ENCODE data around the gene BRINP2. TPM values are rescaled to one million over a fixed set of nuclear protein-coding genes. Genes with fewer than 3 reads are reported as not detected.

BRINP2 gene
- total and polyA plus RNA-seq, 2 of the 13 experiments (the other 11 are each of a cell fraction or from before 2014, with no cell fraction given) = 0.08 to 0.20 TPM

- FAIRE-seq (no peak), ATAC-seq (no peak), DNase-seq (ENCODE audit: low spot score) (no peak)
- ChIA-PET POLR2A (no interaction called here), CTCF (ENCODE audit: low intra/inter-chr PET ratio, low total read pairs) (no interaction called here)
- WGBS (ENCODE audit: low lambda C conversion rate) = 16% methylated on average over 6 of the region's 8 CpGs
- no peak overlapping the region for H2AFZ ChIP-seq (ENCODE audit: low read length)
- H3K4me3 ChIP-seq (replicated peaks in 1 of 3; ENCODE audit: insufficient read depth in 1 of 3, low read depth in 2 of 3, low read length in 3 of 3) = no peak overlapping the region
- H3K9ac ChIP-seq (ENCODE audit: insufficient read depth, low read depth, low read length) = no peak overlapping the region
- H3K4me1 ChIP-seq (ENCODE audit: insufficient read depth, low read length) = no peaks in the 10 kb centered on the region
- no TSS peak for BruUV-seq (replicated peaks)
- H3K4me2 ChIP-seq (ENCODE audit: low read depth, low read length) = no peak overlapping the region
- no peak overlapping the region for H3K27ac ChIP-seq (ENCODE audit: extremely low read length, insufficient read depth, low read length)
- in situ Hi-C loops (cut with HindIII; ENCODE audit: extremely low pct_ligation_motif_present, low pct_unique_long_range_greater_than_20kb) (no loop called here), intact Hi-C loops (cut with micrococcal nuclease; ENCODE audit: unreplicated experiment) (no loop called here)
- no peaks in the 10 kb centered on the region for H3K79me2 ChIP-seq (ENCODE audit: insufficient read depth, low read length)
- H3K27me3 ChIP-seq (ENCODE audit: control insufficient read depth in 1 of 2, insufficient read depth in 2 of 2, low read length in 2 of 2) = no peaks in the 10 kb centered on the region; a peak in 1 of 5 replicates
- no peak for TF ChIP-seq NCOA5 (CRISPR knock-in tag; IDR thresholded peaks at IDR 0.05)
- TF ChIP-seq HNRNPLL (IDR thresholded peaks at IDR 0.05; ENCODE audit: low read depth, low read length, poor library complexity, severe bottlenecking) = no peak
- TF ChIP-seq POGK (CRISPR knock-in tag; conservative IDR thresholded peaks at IDR 0.05) = no peak
- TF ChIP-seq ZNF446 (CRISPR knock-in tag; IDR thresholded peaks at IDR 0.05) = no peak
- TF ChIP-seq ZNF224 (CRISPR knock-in tag; IDR thresholded peaks at IDR 0.05) = no peak
- TF ChIP-seq ZNF800 (CRISPR knock-in tag; IDR thresholded peaks at IDR 0.05) = no peak
- TF ChIP-seq DR1 (CRISPR knock-in tag; IDR thresholded peaks at IDR 0.05) = no peak
- no peaks in the 10 kb centered on the region for H3K9me3 ChIP-seq (ENCODE audit: low read length)
- no peaks in the 10 kb centered on the region for H4K20me1 ChIP-seq (ENCODE audit: insufficient read depth, low read length)
- H3K36me3 ChIP-seq (replicated peaks in 1 of 2; ENCODE audit: control insufficient read depth in 1 of 2, insufficient read depth in 2 of 2, low read length in 2 of 2) = no peaks in the 10 kb centered on the region
These were observed 57.4 kb downstream of the BRINP2 start for GRCh38 chr1:177227978-177228692.
